Bronchial epithelial cell (primary cell): Measurements from ENCODE around the gene NFYA. TPM values are rescaled to one million over a fixed set of nuclear protein-coding genes. Genes with fewer than 3 reads are reported as not detected.

ENCODE experiments used
- DNase-seq: peaks from one replicate; pipeline ENCODE4 v3.0.0-alpha.2; 2010; ENCODE audit warnings: low read depth
- FAIRE-seq: peaks from 2 replicates; lab custom pipeline; 2011; peaks lifted over from hg19 to GRCh38; lab: Jason Lieb, UNC
- H3K27me3 ChIP-seq: 2 replicates; pipeline ENCODE4 v1.5.1; 2011; ENCODE audit warnings: low read length; ENCODE audit not compliant: control insufficient read depth, insufficient read depth
- H3K36me3 ChIP-seq: 2 replicates; pipeline ENCODE4 v1.5.1; 2011; ENCODE audit warnings: low read length; ENCODE audit not compliant: control insufficient read depth, insufficient read depth
- H3K4me3 ChIP-seq: 2 replicates; pipeline ENCODE4 v1.5.1; 2011; ENCODE audit warnings: mild to moderate bottlenecking, low read depth, low read length, control low read depth
- CTCF ChIP-seq: IDR thresholded peaks from 2 replicates; pipeline ENCODE4 v1.5.1; 2011; ENCODE audit warnings: mild to moderate bottlenecking, moderate library complexity, low read length, control low read depth, inconsistent platforms; ENCODE audit not compliant: insufficient read depth, severe bottlenecking
- total RNA-seq: library from RNA; depleted of rRNA; stranded (reverse); fragments of >200 nt; gene quantifications from 2 replicates; pipeline ENCODE4 v1.2.1, GENCODE V29; 2014

The NFYA gene
- total RNA-seq, 1 donor from 2014 or later: 20.5 TPM

GRCh38 chr6:41047306-41047705, 25.5 kb upstream of the NFYA start:
- Histone ChIP-seq H3K4me3 (no peak overlapping the region), H3K36me3 (no peaks in the 10 kb centered on the region), H3K27me3 (no peaks in the 10 kb centered on the region)
- TF ChIP-seq CTCF: no peak
- DNase-seq: no peak
- FAIRE-seq: no peak

- no peak for TF ChIP-seq CTCF
- FAIRE-seq (no peak), DNase-seq (no peak)
- no peak overlapping the region for H3K4me3 ChIP-seq
- no peaks in the 10 kb centered on the region for H3K27me3 ChIP-seq
- no peaks in the 10 kb centered on the region for H3K36me3 ChIP-seq
These were observed 24.7 kb upstream of the NFYA start for GRCh38 chr6:41047745-41048732.

- H3K4me3 ChIP-seq: no peak overlapping the region
- FAIRE-seq: no peak
- H3K36me3 ChIP-seq: no peaks in the 10 kb centered on the region
- no peak for DNase-seq
- no peaks in the 10 kb centered on the region for H3K27me3 ChIP-seq
- no peak for TF ChIP-seq CTCF
These were observed 23.3 kb upstream of the NFYA start for GRCh38 chr6:41049521-41049920.

GRCh38 chr6:41049955-41050354, 22.8 kb upstream of the NFYA start:
- Histone ChIP-seq H3K27me3 (no peaks in the 10 kb centered on the region), H3K36me3 (no peaks in the 10 kb centered on the region), H3K4me3 (no peak overlapping the region)
- TF ChIP-seq CTCF: no peak
- FAIRE-seq (no peak), DNase-seq (no peak)

- TF ChIP-seq CTCF: no peak
- Histone ChIP-seq H3K4me3 (no peak overlapping the region), H3K27me3 (no peaks in the 10 kb centered on the region), H3K36me3 (no peaks in the 10 kb centered on the region)
- no peak for FAIRE-seq
- no peak for DNase-seq
These were observed 22.2 kb upstream of the NFYA start for GRCh38 chr6:41050536-41050935.

GRCh38 chr6:41051873-41052272, 20.9 kb upstream of the NFYA start:
- TF ChIP-seq CTCF: no peak
- Histone ChIP-seq H3K36me3 (no peaks in the 10 kb centered on the region), H3K4me3 (no peak overlapping the region), H3K27me3 (no peaks in the 10 kb centered on the region)
- DNase-seq: no peak
- FAIRE-seq: no peak
